B cell (primary cell): ENCODE results near the gene ZSWIM7. TPM values are rescaled to one million over a fixed set of nuclear protein-coding genes. Genes with fewer than 3 reads are reported as not detected.

Experiments used
- ATAC-seq: fragments of 200-7000 bp; cut with Tn5 transposase; one replicate; pipeline ENCODE4 v1.10.0; 2021; ENCODE audit warnings: low read depth, mild to moderate bottlenecking, moderate number of reproducible peaks, moderate library complexity
- CTCF ChIA-PET: fragments of 350-600 bp; sonication (Branson Sonifier 250); formaldehyde crosslinking; loops from one replicate; lab custom pipeline; 2021; ENCODE audit warnings: antibody characterized with exemption, inconsistent platforms; lab: Charles Lee
- POLR2A ChIA-PET: fragments of 350-600 bp; sonication (Branson Sonifier 250); formaldehyde crosslinking; loops from one replicate; lab custom pipeline; 2021; ENCODE audit warnings: antibody characterized with exemption; lab: Charles Lee
- DNase-seq: peaks from one replicate; pipeline ENCODE4 v3.0.0; 2013
- H2AFZ ChIP-seq: 2 replicates; pipeline ENCODE4 v1.6.1; 2012; ENCODE audit warnings: mild to moderate bottlenecking, low read depth, low read length; ENCODE audit not compliant: insufficient read depth, poor library complexity, severe bottlenecking
- H3K27ac ChIP-seq, 2 donors: 1 replicate in 1 of 2; 2 replicates in 1 of 2; pipeline ENCODE4 v1.5.1; 2012 to 2013; ENCODE audit warnings: low read length in 2 of 2, mild to moderate bottlenecking in 2 of 2, moderate library complexity in 1 of 2
- H3K27me3 ChIP-seq, 4 experiments: fragments of 200-600 bp in 1 of 4; sonication (generic) in 1 of 4; replicated peaks in 1 of 4; 1 replicate in 2 of 4; 2 replicates in 2 of 4; pipeline versions ENCODE4 v1.6.1 to v1.7.0; 2013 to 2016; ENCODE audit warnings: low read length in 3 of 4, mild to moderate bottlenecking in 2 of 4, mixed read lengths in 1 of 4, moderate library complexity in 1 of 4; ENCODE audit not compliant: insufficient read depth in 4 of 4, control insufficient read depth in 3 of 4; ENCODE audit errors: control extremely low read depth in 1 of 4
- H3K36me3 ChIP-seq, 2 experiments: replicated peaks in 1 of 2; 1 replicate in 1 of 2; 2 replicates in 1 of 2; pipeline versions ENCODE4 v1.6.1 to v1.7.1; 2013; ENCODE audit warnings: low read length in 1 of 2; ENCODE audit not compliant: insufficient read depth in 2 of 2, control insufficient read depth in 1 of 2; ENCODE audit errors: control extremely low read depth in 1 of 2, extremely low read depth in 1 of 2
- H3K4me1 ChIP-seq, 2 donors: fragments of 200-600 bp in 1 of 2; sonication (generic) in 1 of 2; 1 replicate in 1 of 2; 2 replicates in 1 of 2; pipeline versions ENCODE4 v1.5.1 to v1.6.1; 2013 to 2017; ENCODE audit warnings: low read length in 2 of 2; ENCODE audit not compliant: control insufficient read depth in 2 of 2, insufficient read depth in 2 of 2
- H3K4me2 ChIP-seq: replicated peaks from 2 replicates; pipeline ENCODE3; 2012; ENCODE audit warnings: mild to moderate bottlenecking, low read depth, low read length; ENCODE audit not compliant: poor library complexity, severe bottlenecking
- H3K4me3 ChIP-seq, 5 experiments: fragments of 200-600 bp in 1 of 5; sonication (generic) in 1 of 5; 1 replicate in 3 of 5; 2 replicates in 2 of 5; pipeline versions ENCODE4 v1.5.1 to v1.7.0; 2011 to 2016; ENCODE audit warnings: low read length in 4 of 5, mild to moderate bottlenecking in 4 of 5, low read depth in 2 of 5, control low read depth in 1 of 5, moderate library complexity in 1 of 5; ENCODE audit not compliant: insufficient read depth in 1 of 5; ENCODE audit errors: control extremely low read depth in 1 of 5, extremely low read depth in 1 of 5
- H3K79me2 ChIP-seq: fragments of 200-600 bp; sonication (generic); one replicate; pipeline ENCODE4 v1.6.0; 2016; ENCODE audit warnings: low read length; ENCODE audit not compliant: control insufficient read depth, insufficient read depth
- H3K9ac ChIP-seq: fragments of 200-600 bp; sonication (generic); 2 replicates; pipeline ENCODE4 v1.6.1; 2017; ENCODE audit warnings: mild to moderate bottlenecking, low read length, moderate library complexity
- H3K9me3 ChIP-seq, 3 donors: one replicate each; pipeline versions ENCODE4 v1.6.1 to v1.7.1; 2013; ENCODE audit warnings: low read length in 2 of 3; ENCODE audit not compliant: control insufficient read depth in 2 of 3, insufficient read depth in 1 of 3; ENCODE audit errors: control extremely low read depth in 1 of 3
- H4K20me1 ChIP-seq: 2 replicates; pipeline ENCODE4 v1.6.0; 2012; ENCODE audit warnings: mild to moderate bottlenecking, low read length; ENCODE audit not compliant: insufficient read depth, control insufficient read depth, poor library complexity, severe bottlenecking
- H3K27ac Mint-ChIP-seq: one replicate; pipeline ENCODE4 v1.8.0; 2021; ENCODE audit warnings: mixed read lengths
- H3K27me3 Mint-ChIP-seq: one replicate; pipeline ENCODE4 v1.8.0; 2021; ENCODE audit warnings: mixed read lengths
- H3K4me1 Mint-ChIP-seq: one replicate; pipeline ENCODE4 v1.8.0; 2021; ENCODE audit warnings: mixed read lengths
- H3K4me3 Mint-ChIP-seq: one replicate; pipeline ENCODE4 v1.8.0; 2021; ENCODE audit warnings: mixed read lengths
- H3K9me3 Mint-ChIP-seq: one replicate; pipeline ENCODE4 v1.8.0; 2022; ENCODE audit warnings: mixed read lengths; ENCODE audit not compliant: insufficient read depth
- CTCF ChIP-seq: fragments of 200-600 bp; IDR thresholded peaks from one replicate; pipeline ENCODE4 v1.8.0; 2022; ENCODE audit warnings: antibody characterized with exemption, mild to moderate bottlenecking
- EZH2 ChIP-seq: IDR thresholded peaks from 2 replicates; pipeline ENCODE4 v1.6.1; 2012; ENCODE audit warnings: borderline replicate concordance, low read depth, mild to moderate bottlenecking, moderate library complexity, low read length; ENCODE audit not compliant: insufficient read depth, poor library complexity, severe bottlenecking
- WGBS: methylation state at CpG from one replicate; pipeline ENCODE4 v1.1.5; 2013; ENCODE audit warnings: missing lambda C conversion rate; ENCODE audit not compliant: insufficient coverage; 5-methylcytosine and 5-hydroxymethylcytosine counted together
- intact Hi-C: fragments of 100-400 bp; cut with micrococcal nuclease; formaldehyde crosslinking; loops from one replicate; pipeline ENCODE4 v1.10.0; 2022
- polyA plus RNA-seq: library from polyadenylated mRNA; depleted of rRNA; stranded (reverse); fragments of >200 nt; gene quantifications from 2 replicates; pipeline ENCODE4 v1.2.3, GENCODE V29; 2012
- total RNA-seq, 2 donors: library from RNA; stranded (reverse); fragments of 120-200 nt in 1 of 2; gene quantifications; 1 replicate in 1 of 2; 2 replicates in 1 of 2; pipeline versions ENCODE4 v1.2.3 to v1.2.4, GENCODE V29; 2013 to 2022

The ZSWIM7 gene
- total and polyA plus RNA-seq, 2 donors (not counting 1 experiment from before 2014, with no cell fraction given) = 25.1 to 39.3 TPM

GRCh38 chr17:15999974-16000827 lies 697 bp upstream of the ZSWIM7 start:
- Histone ChIP-seq H3K9me3 (no peaks in the 10 kb centered on the region), H4K20me1 (peaks cover 20% of the 10 kb centered on the region), H3K4me2 (peak overlapping the region; percentile 95), H3K36me3 (peaks cover 17 to 31% of the 10 kb centered on the region in 2 experiments), H2AFZ (peak overlapping the region; percentile 90), H3K79me2 (peaks cover 20% of the 10 kb centered on the region), H3K9ac (peak overlapping the region; percentile 84), H3K4me1 (peaks cover 22 to 26% of the 10 kb centered on the region in 2 donors), H3K27ac (peak overlapping the region; percentile 73 to 85), H3K27me3 (no peaks in the 10 kb centered on the region), H3K4me3 (peak overlapping the region; percentile 61 to 89 (median 72))
- TF ChIP-seq EZH2 = no peak
- no peak for TF ChIP-seq CTCF
- ChIA-PET CTCF (interaction anchor here (1.0 to 4.4 kb wide), 3 partner anchors 12 to 742 kb away, joined by 3 to 15 read pairs (median 13); no protein-coding TSS in a partner anchor), POLR2A (interaction anchor here (0.6 kb wide), 1 partner anchor 228 kb away, joined by 3 read pairs; no protein-coding TSS in a partner anchor)
- no peak for ATAC-seq
- Mint-ChIP-seq H3K27me3 (no peaks in the 10 kb centered on the region), H3K27ac (peak overlapping the region; percentile 90), H3K4me1 (peaks cover 32% of the 10 kb centered on the region), H3K9me3 (no peaks in the 10 kb centered on the region), H3K4me3 (peak overlapping the region; percentile 93)
- no peak for DNase-seq
- WGBS = under 1% methylated on average over 64 of the region's 64 CpGs
- intact Hi-C loops = loop anchor here (5.0 kb wide), 1 partner anchor 318 kb away; the partner anchor contains the start of gene TRIM16
